ENCODE measurements around the gene FCRL3.
"Not testable (repeated sequence)": the region's sequence is repeated elsewhere in the genome, so short reads cannot be mapped to it uniquely, and the experiment has no call there.

Gene FCRL3, protein sequence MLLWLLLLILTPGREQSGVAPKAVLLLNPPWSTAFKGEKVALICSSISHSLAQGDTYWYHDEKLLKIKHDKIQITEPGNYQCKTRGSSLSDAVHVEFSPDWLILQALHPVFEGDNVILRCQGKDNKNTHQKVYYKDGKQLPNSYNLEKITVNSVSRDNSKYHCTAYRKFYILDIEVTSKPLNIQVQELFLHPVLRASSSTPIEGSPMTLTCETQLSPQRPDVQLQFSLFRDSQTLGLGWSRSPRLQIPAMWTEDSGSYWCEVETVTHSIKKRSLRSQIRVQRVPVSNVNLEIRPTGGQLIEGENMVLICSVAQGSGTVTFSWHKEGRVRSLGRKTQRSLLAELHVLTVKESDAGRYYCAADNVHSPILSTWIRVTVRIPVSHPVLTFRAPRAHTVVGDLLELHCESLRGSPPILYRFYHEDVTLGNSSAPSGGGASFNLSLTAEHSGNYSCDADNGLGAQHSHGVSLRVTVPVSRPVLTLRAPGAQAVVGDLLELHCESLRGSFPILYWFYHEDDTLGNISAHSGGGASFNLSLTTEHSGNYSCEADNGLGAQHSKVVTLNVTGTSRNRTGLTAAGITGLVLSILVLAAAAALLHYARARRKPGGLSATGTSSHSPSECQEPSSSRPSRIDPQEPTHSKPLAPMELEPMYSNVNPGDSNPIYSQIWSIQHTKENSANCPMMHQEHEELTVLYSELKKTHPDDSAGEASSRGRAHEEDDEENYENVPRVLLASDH

DNA sequence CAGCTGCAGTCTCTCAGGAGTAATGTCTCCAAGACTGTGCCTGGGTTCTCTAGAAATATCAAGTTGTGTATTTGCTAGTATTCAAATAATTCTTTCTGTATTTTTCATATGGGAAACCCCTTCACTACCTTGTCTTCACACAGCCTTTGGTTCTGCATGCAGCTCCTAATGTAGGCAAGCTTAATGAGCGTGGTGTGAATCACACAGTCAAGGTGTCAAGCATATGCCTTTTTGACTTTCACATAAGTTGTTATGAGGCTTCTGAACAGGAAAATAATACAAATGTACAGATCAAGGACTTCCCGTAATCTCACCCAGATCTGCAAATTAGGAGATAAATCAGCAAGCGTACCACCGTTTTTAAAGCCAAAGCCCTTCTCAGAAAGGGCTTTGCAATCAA is at the start of gene FCRL3:
Gene FCRL3, minus strand, starts transcription at position 38 of the 400 bp plus-strand sequence. CDS start 280 bp downstream, outside the sequence.
- no peak for DNase-seq (ENCODE audit: low read depth in 2 of 2)

DNA sequence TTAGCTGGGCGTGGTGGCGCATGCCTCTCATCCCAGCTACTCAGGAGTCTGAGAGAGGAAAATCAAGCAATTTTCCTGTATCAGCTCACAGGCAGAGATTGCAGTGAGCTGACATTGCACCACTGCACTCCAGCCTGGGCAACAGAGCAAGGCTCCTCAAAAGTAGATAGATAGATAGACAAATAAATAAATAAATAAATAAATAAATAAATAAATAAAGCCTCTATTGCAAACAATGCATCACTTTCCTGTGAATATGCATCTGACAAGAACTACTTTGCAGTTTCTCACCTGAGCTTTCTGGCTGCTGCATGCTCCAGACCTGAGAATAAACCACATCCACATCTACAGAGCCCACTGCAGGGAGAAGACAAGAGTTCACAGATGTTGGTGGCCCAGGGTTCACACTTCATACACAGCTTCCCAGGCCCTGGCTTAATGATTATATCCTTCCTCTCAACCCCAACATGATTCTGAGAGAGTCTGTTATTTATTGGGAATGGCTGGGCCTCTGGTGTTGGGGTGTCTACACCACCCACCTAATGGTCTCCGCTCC is 47.8 kb upstream of the FCRL3 start:
- DNase-seq (ENCODE audit: low read depth in 2 of 2), result no peak

DNA sequence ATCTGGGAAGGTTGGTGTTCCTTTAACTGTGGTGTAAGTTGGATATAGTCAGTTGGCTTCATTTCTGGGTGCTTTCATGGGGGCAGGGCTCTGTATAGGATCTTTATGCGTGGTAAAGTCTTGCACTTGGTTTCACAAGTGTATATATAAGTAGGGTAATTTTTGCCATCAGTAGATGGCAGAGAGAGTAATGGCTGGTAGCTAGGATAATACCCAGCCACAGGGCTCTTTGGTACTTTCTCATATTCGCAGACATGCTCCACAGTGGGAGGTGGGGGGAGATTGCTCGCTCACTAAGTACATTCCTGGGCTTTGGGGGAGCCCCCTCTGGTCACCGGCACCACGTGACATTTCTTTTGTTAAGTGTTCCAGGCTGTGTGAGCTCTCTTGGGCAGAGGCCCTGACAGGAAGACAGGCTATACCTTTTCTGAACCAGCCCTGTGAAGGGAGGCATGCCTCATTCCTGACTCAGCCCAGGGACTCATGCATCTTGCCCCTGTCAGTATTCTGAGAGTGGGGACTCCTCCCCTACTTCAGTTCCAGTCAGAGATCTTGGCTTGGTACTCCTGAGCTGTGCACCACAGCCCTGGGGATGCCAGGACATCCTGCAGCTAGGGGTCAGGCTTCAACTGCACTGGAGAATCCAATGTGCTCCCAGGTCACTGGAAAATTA is 38.8 kb upstream of the FCRL3 start:
- DNase-seq (ENCODE audit: low read depth in 2 of 2), result no peak

DNA sequence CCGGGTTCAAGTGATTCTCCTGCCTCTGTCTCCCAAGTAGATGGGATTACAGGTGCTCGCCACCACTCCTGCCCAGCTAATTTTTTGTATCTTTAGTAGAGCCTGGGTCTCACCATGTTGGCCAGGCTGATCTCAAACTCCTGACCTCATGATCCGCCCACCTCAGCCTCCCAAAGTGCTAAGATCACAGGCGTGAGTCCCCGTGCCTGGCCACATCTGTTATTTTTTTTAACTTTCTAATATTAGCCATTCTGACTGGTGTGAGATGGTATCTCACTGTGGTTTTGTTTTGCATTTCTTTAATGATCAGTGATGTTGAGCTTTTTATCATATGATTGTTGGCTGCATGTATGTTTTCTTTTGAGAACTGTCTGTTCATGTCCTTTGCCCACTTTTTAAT is 35.4 kb upstream of the FCRL3 start:
- not testable (repeated sequence) for DNase-seq (ENCODE audit: low read depth in 2 of 2)

DNA sequence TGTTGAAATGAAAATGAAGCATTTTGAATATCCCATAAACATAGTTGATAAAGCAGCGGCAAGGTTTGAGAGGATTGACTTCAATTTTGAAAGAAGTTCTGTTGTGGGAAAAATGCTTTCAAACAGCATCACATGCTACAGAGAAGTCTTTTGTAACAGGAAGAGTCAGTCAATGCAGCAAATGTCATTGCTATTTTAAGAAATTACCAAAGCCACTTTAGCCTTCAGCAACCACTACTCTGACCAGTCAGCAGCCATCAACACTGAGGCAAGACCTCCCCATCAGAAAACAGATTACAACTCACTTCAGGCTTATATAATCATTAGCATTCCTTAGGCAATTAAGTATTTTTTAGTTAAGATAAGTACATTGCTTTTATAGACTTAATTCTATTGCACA is 33.8 kb upstream of the FCRL3 start:
- DNase-seq (ENCODE audit: low read depth in 2 of 2), result no peak

DNA sequence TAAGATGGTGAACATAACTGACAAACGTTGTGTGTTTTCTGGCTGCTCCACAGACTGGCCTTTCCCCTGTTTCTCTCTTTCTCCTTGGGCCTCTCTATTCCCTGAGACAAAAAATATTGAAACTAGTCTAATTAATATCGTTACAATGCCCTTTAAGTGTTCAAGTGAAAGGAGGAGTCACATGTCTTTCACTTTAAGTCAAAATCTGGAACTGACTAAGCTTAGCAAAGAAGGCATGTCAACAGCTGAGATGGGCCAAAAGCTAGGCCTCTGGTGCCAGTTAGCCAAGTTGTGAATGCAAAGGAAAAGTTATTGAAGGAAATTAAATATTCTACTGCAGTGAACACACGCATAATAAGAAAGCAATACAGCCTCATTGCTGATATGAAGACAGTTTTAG is 32.2 kb upstream of the FCRL3 start:
- DNase-seq (ENCODE audit: low read depth in 2 of 2), result no peak

DNA sequence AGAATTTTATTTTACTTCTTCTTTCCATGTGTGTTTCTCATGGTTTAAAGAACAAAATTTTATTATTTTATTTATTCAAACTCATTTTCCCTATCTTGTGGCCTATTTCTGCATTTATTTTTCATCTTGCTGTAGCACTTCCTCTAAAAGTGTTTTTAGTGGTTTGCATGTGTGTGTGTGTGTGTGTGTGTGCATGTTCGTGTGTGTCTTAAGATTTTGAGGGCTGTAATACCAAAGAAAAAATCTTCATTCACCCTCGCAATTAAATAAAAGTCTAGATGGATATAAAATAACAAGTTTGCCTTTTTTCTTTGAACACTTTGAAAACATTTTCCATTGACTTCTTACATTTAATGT is 24.6 kb upstream of the FCRL3 start:
- no peak for DNase-seq (ENCODE audit: low read depth in 2 of 2)

DNA sequence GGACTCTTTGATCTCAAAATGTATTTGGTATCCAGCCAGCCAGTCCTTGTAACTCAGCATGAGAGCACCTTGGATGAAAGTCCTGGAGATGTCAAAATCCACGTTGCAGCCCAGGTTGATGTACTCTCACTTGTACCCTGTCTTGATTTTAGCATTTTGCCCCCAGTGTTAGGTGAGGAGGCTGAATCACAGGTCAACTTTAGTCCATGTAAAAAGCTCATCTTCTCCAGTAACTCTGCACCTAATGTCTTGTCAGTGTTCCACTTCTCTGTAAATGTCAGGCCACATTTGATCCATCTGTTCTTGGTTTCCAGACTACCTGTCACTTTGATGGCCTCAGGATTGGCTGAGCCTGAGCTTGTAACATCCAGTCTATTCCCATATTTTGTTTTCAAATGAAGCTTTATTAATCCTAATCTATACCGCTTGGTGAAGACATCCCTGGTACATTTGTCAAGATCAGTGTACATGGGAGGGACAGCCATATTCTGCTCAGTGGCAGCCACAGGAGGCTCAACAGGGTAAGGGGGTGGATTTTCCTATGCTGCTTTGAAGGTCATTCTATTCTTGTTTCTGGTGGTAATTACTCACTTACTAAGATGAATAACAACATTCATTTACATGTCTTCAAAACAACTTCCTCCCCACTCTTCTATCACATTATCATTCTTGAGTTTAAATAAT is 24.1 kb upstream of the FCRL3 start:
- DNase-seq (ENCODE audit: low read depth in 2 of 2), result no peak

DNA sequence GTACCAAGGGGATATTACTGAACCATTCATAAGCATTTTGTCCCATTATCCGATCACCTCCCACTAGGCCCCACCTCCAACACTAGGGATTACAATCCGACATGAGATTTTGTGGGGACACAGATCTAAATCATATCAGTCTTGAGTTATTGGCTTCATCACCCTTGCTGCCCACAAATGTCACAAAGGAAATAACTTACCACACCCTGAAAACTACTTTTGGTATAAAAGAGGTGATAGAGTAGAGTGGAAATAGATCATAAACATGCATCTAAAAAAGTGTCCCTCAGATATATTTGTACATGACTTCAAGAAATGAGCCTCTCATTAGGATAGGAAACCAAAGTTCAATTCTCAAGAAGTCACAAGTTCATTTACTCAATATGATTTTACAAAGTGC is 22.6 kb upstream of the FCRL3 start:
- DNase-seq (ENCODE audit: low read depth in 2 of 2), result no peak

DNA sequence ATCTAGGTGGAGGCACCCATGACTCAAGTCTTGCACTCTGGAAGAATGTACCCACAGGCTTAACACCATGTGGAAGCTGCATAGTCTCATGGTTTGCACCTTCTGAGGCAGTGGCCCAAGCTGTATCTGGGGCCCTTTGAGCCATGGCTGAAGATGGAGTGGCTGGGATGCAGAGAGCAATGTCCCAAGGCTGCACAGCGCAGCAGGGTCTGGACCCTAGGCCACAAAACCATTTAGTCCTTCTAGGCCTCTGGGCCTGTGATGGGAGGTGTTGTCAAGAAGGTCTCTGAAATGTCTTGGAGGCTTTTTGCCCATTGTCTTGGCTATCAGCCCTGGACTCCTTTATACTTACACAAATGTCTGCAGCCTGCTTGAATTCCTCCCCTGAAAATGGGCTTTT is 21.4 kb upstream of the FCRL3 start:
- no peak for DNase-seq (ENCODE audit: low read depth in 2 of 2)

DNA sequence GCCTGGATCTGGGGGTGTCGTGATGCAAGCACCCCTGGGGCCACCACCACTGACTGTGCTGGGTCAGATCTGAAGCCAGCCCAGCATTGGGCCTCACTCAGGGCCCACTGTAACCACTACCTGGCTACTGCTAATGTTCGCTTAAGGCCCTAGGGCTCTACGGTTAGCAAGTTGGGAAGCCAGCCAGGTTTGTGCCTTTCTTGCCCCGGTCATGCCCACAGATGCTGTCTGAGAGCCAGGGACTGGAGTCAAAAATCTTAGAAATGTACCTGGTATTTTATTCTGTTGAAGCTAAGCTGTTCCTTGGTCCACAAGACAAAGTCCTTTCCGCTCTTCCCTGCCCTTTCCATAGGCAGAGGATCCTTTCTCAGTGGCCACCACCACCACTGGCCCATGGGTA is 15.2 kb upstream of the FCRL3 start:
- no peak for DNase-seq (ENCODE audit: low read depth in 2 of 2)

DNA sequence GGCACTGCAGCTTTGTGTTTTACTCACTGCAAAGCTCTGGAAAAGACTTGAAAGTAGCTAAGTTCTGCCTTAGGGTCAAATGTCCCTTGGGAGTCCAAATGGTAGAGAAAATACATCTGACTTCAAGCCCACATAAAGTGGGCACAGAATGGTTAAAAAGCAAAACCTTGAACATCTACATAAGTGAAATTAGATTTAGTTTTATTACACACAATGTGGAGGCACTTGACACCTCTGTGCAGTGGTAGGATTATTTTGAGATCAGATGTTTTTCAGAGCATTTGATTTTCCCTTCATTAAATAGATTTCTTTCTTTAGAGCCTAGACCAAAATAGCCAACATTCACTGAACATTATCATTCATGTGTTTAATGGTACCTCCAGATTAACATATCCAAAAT is 11.2 kb upstream of the FCRL3 start:
- DNase-seq (ENCODE audit: low read depth in 2 of 2), result no peak

DNA sequence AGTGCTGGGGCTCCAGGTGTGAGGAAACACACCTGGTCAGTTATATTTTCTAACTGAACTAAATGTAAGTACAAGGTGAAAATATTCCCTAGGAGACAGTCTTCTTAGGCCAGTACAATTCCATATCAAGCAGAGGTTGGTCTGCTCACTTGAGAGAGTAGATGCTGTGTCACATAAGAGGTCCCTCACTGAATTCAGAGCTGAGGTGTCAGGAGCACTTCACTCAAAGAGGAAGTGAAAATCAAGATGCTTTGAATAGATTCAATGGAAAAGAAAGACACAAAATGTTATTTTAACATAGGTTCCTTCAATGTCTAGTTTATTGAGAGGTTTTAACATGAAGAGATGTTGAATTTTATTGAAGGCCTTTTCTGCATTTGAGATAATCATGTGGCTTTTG is 4.3 kb upstream of the FCRL3 start:
- no peak for DNase-seq (ENCODE audit: low read depth in 2 of 2)

DNA sequence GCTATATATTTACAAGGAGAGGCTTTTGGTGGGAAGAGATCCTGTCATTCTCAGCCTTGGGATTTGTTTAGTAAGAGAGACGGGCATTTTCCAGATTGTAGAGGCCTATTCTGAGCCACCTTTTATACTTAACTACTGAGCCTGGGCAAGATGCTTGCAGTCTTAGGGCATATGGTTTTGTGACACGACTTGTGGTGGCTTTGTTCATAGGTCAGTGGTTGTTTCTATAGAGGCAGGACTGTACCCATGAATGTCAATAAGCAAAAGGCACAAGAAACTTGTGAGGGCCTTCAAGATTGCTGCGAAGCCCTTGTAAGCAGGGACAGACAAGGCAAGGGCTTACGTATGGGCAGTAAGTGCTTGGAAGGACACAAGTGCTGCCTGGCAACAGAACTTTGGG is 3.4 kb upstream of the FCRL3 start:
- DNase-seq (ENCODE audit: low read depth in 2 of 2), result no peak

DNA sequence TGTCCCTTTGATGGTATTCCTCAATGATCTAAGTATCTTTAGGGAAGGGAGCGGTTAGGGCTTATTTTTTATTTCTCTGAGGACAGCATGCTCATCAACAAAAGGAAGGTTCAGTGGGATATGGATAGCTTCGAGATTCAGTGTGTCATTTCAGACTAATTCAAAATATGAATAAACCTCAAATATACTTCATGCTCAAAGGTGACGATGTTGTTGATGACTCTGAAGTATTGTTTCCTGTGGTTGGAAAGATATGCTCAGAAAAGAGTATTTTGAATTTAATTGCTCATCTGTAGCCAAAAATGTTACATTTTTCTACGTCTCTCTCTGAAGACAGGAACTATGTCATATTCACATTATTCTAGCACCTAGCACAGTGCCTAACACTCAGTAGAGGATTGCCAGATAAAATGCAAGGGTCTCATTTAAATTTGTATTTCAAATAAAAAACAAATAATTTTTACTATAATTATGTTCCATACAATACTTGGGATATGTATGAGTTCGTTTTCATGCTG is 1.8 kb upstream of the FCRL3 start:
- no peak for DNase-seq (ENCODE audit: low read depth in 2 of 2)

DNA sequence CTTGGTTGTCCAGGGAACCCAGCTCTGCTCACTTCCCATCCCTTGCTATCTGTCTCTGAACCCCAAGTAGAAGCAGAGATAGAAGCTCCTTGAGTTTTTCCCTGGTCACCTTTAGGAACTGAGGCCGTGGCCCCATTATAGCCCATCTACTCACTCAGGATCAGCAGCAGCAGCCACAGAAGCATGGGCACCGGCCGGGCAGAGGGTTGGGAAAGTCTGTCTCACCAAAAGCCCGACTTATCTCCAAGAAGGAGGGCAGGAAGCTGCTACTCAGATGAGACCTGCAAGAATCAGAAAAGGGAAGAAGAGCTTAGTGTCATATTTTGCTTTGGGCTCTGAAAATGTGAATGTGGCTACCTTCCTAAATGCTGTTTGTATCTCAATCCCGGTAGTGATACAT is 264 bp downstream of the FCRL3 start:
- DNase-seq (ENCODE audit: low read depth in 2 of 2), result no peak

DNA sequence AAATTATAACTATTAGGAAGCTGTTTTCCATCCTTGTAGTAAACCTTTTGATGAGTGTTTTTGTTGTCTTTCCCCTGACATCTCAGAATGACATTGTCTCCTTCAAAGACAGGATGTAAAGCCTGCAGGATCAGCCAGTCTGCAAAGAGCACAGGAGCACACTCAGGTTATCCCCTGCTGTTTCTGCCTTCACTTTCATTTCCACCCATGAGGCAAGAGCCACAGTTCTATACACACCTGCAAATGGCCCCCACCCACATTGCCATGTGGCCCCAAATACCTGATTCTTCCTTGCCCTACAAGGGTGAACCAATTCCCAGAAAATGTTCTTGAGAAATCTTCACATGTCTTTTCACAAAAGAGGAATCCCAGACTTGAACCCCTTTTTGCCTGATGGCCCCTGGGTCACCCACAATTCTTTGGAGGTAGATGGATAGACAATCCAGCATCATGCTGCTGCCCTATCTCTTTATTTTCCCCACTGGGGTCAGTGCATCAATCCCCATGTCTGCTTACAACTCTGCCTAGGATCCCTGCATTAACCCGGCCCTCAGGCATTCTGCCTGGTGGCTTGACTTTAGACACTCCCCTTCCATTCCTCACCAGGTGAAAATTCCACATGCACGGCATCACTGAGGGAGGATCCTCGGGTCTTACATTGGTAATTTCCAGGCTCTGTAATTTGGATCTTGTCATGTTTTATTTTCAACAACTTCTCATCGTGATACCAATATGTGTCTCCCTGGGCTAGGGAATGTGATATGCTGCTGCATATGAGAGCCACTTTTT is 2.6 kb downstream of the FCRL3 start:
- no peak for DNase-seq (ENCODE audit: low read depth in 2 of 2)

DNA sequence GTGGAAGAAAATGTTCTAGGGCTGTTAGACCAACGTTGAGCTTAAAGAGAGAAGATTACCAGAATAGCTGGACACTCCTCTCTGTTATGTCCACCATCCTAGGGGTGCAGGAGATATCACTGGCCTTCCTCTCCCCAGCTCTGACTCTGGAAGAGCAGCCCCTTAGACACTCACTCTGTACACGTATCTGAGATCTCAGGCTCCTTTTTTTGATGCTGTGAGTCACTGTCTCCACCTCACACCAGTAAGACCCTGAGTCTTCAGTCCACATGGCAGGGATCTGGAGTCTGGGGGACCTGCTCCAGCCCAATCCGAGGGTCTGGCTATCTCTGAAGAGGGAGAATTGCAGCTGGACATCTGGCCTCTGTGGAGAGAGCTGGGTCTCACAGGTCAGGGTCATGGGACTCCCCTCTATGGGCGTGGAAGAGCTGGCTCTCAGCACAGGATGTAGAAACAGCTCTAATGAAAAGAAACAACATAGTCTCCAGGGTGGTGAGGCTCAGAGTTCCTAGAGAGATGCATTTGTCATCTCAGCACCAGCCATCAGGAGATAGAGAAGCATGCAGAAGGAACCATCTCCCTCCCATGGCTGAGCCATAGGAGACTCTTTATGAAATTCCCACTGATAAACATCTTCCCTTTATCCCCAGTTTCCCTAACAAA is 3.5 kb downstream of the FCRL3 start:
- DNase-seq (ENCODE audit: low read depth in 2 of 2), result no peak

DNA sequence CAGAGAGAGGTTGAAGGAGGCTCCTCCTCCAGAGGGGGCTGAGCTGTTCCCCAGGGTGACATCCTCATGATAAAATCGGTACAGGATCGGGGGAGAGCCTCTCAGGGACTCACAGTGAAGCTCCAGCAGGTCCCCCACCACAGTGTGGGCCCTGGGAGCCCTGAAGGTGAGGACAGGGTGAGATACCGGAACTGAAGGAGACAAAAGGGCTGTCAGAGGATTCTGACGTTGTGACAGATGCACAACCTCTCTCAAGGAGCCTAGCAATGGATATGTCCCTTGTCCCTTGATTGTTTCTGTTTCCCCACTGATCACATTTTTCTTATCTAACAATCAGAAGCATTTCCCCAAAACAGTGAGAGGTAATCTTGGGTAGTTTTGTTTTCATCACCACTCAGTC is 5.2 kb downstream of the FCRL3 start:
- DNase-seq (ENCODE audit: low read depth in 2 of 2), result no peak

DNA sequence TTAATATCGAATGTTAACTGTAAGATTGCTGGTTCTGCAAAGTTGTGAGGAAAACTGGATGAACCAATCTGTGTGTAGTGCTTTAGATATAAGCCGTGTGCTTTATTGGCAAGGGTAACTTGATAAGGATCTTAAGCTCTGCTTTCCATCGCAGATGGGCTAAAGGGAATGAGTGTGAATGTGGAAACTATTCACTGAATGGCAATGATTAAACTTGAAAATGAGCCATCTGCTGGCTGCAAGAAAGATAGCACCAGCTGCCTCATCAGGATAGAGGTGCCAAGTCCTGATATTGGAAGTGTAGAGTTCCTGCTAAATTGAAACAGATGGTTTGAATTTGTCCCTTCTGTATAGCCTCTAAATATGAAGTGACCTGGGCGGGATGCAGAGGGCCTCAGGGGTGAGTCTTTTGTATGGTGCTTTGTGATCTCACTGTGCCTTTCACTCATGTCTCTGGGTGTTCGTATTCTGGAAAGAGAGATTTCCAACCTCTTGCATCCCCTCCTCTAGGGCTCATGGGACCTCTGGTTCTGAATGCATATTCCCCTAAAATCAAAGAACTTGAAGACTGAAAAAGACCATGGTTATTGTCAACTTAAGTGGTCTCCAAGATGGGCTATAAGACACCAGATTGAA is 9.2 kb downstream of the FCRL3 start:
- no peak for DNase-seq (ENCODE audit: low read depth in 2 of 2)

Measured in stimulated activated CD4-positive, alpha-beta T cell treated with anti-CD3 and anti-CD28 coated beads, Interleukin-12 subunit alpha, Interleukin-12 subunit beta, amount 100 ng/mL, for 24 hours (primary cell).